ENCODE measurements around the gene TMSB15C.
A peak's percentile ranks its signal among the peaks of the same experiment; 100 is the strongest.
"Not testable (repeated sequence)": the region's sequence is repeated elsewhere in the genome, so short reads cannot be mapped to it uniquely, and the experiment has no call there.

Gene TMSB15C

GRCh38 chrX:104098151-104098808 is 22.2 kb upstream of the TMSB15C start:
- peak; percentile 3 to 62 for DNase-seq (ENCODE audit: low read depth in 1 of 2, low spot score in 1 of 2)

GRCh38 chrX:104085919-104086318 is 9.9 kb upstream of the TMSB15C start:
- in situ Hi-C loops (cut with HindIII; ENCODE audit: low pct_unique_long_range_greater_than_20kb, low sequenced_read_pairs) = no loop called here
- TF ChIP-seq JUND (IDR thresholded peaks at IDR 0.05; ENCODE audit: low read depth) = no peak
- DNase-seq (ENCODE audit: low read depth in 1 of 2, low spot score in 1 of 2) = no peak

More at GRCh38 chrX:104098151-104098808, 22.2 kb upstream of the TMSB15C start:
- no peak for TF ChIP-seq JUND (IDR thresholded peaks at IDR 0.05; ENCODE audit: low read depth)
- in situ Hi-C loops (cut with HindIII; ENCODE audit: low pct_unique_long_range_greater_than_20kb, low sequenced_read_pairs) = no loop called here

- in situ Hi-C loops (cut with HindIII; ENCODE audit: low pct_unique_long_range_greater_than_20kb, low sequenced_read_pairs) = no loop called here
- DNase-seq (ENCODE audit: low read depth in 1 of 2, low spot score in 1 of 2) = no peak
- TF ChIP-seq JUND (IDR thresholded peaks at IDR 0.05; ENCODE audit: low read depth) = no peak
Measured at GRCh38 chrX:104085477-104085876, 9.4 kb upstream of the TMSB15C start.

- DNase-seq (ENCODE audit: low read depth in 1 of 2, low spot score in 1 of 2) = no peak
- in situ Hi-C loops (cut with HindIII; ENCODE audit: low pct_unique_long_range_greater_than_20kb, low sequenced_read_pairs) = no loop called here
- TF ChIP-seq JUND (IDR thresholded peaks at IDR 0.05; ENCODE audit: low read depth) = no peak
Measured at GRCh38 chrX:104084534-104085277, 8.7 kb upstream of the TMSB15C start.

- in situ Hi-C loops (cut with HindIII; ENCODE audit: low pct_unique_long_range_greater_than_20kb, low sequenced_read_pairs) = no loop called here
- DNase-seq (ENCODE audit: low read depth in 1 of 2, low spot score in 1 of 2) = no peak
- no peak for TF ChIP-seq JUND (IDR thresholded peaks at IDR 0.05; ENCODE audit: low read depth)
Measured at GRCh38 chrX:104084063-104084462, 8.0 kb upstream of the TMSB15C start.

- in situ Hi-C loops (cut with HindIII; ENCODE audit: low pct_unique_long_range_greater_than_20kb, low sequenced_read_pairs) = not testable (repeated sequence)
Measured at GRCh38 chrX:104077854-104078253, 1.8 kb upstream of the TMSB15C start.

GRCh38 chrX:104062636-104063035 is 13.4 kb downstream of the TMSB15C start:
- DNase-seq (ENCODE audit: low read depth in 1 of 2, low spot score in 1 of 2); in situ Hi-C loops (cut with HindIII; ENCODE audit: low pct_unique_long_range_greater_than_20kb, low sequenced_read_pairs): not testable (repeated sequence)

More at GRCh38 chrX:104077854-104078253, 1.8 kb upstream of the TMSB15C start:
- not testable (repeated sequence) for DNase-seq (ENCODE audit: low read depth in 1 of 2, low spot score in 1 of 2)

GRCh38 chrX:104054956-104055355 is 21.1 kb downstream of the TMSB15C start:
- DNase-seq (ENCODE audit: low read depth in 1 of 2, low spot score in 1 of 2); in situ Hi-C loops (cut with HindIII; ENCODE audit: low pct_unique_long_range_greater_than_20kb, low sequenced_read_pairs): not testable (repeated sequence)

GRCh38 chrX:104047171-104047570 is 28.9 kb downstream of the TMSB15C start:
- DNase-seq (ENCODE audit: low read depth in 1 of 2, low spot score in 1 of 2) = no peak
- TF ChIP-seq JUND (IDR thresholded peaks at IDR 0.05; ENCODE audit: low read depth) = no peak
- in situ Hi-C loops (cut with HindIII; ENCODE audit: low pct_unique_long_range_greater_than_20kb, low sequenced_read_pairs) = no loop called here

GRCh38 chrX:104045642-104046041 is 30.4 kb downstream of the TMSB15C start:
- in situ Hi-C loops (cut with HindIII; ENCODE audit: low pct_unique_long_range_greater_than_20kb, low sequenced_read_pairs) = no loop called here
- no peak for TF ChIP-seq JUND (IDR thresholded peaks at IDR 0.05; ENCODE audit: low read depth)
- no peak for DNase-seq (ENCODE audit: low read depth in 1 of 2, low spot score in 1 of 2)

GRCh38 chrX:104041003-104041402 is 35.0 kb downstream of the TMSB15C start:
- DNase-seq (ENCODE audit: low read depth in 1 of 2, low spot score in 1 of 2) = no peak
- in situ Hi-C loops (cut with HindIII; ENCODE audit: low pct_unique_long_range_greater_than_20kb, low sequenced_read_pairs) = no loop called here
- no peak for TF ChIP-seq JUND (IDR thresholded peaks at IDR 0.05; ENCODE audit: low read depth)

- in situ Hi-C loops (cut with HindIII; ENCODE audit: low pct_unique_long_range_greater_than_20kb, low sequenced_read_pairs) = no loop called here
- no peak for DNase-seq (ENCODE audit: low read depth in 1 of 2, low spot score in 1 of 2)
- no peak for TF ChIP-seq JUND (IDR thresholded peaks at IDR 0.05; ENCODE audit: low read depth)
Measured at GRCh38 chrX:104039689-104040505, 36.1 kb downstream of the TMSB15C start, which contains the start of gene H2BW2. H2BW2 (plus strand) TSS chrX:104039956; CDS start chrX:104039995, 39 bp downstream.
